Endodermal cell (in vitro differentiated cells): ENCODE data around the gene HSD17B3. TPM values are rescaled to one million over a fixed set of nuclear protein-coding genes. Genes with fewer than 3 reads are reported as not detected.

Experiments used
- DNase-seq: peaks from one replicate; pipeline ENCODE4 v3.0.0-alpha.2; 2017
- H3K27ac ChIP-seq: 2 replicates; pipeline ENCODE4 v1.5.1; 2013; ENCODE audit warnings: mild to moderate bottlenecking, low read depth, low read length, moderate library complexity
- H3K27me3 ChIP-seq: 2 replicates; pipeline ENCODE4 v1.6.1; 2013; ENCODE audit warnings: mild to moderate bottlenecking, low read length, moderate library complexity; ENCODE audit not compliant: insufficient read depth, control insufficient read depth, poor library complexity, severe bottlenecking
- H3K36me3 ChIP-seq: 2 replicates; pipeline ENCODE4 v1.7.0; 2013; ENCODE audit warnings: mild to moderate bottlenecking, low read length, moderate library complexity; ENCODE audit not compliant: control insufficient read depth, insufficient read depth
- H3K4me1 ChIP-seq: one replicate; pipeline ENCODE4 v1.7.0; 2013; ENCODE audit warnings: low read length; ENCODE audit not compliant: control insufficient read depth, insufficient read depth
- H3K4me3 ChIP-seq: 2 replicates; pipeline ENCODE4 v1.5.1; 2013; ENCODE audit warnings: mild to moderate bottlenecking, low read length, moderate library complexity
- H3K9ac ChIP-seq: 2 replicates; pipeline ENCODE4 v1.6.1; 2013; ENCODE audit warnings: mild to moderate bottlenecking, low read length, moderate library complexity; ENCODE audit not compliant: poor library complexity, severe bottlenecking; ENCODE audit errors: extremely low read depth
- H3K9me3 ChIP-seq: 2 replicates; pipeline ENCODE4 v1.6.1; 2013; ENCODE audit warnings: mild to moderate bottlenecking, low read length, moderate library complexity; ENCODE audit not compliant: control insufficient read depth
- H3K27ac Mint-ChIP-seq: 2 replicates; pipeline ENCODE4 v1.8.0; 2020; ENCODE audit warnings: mixed read lengths
- H3K27me3 Mint-ChIP-seq: 2 replicates; pipeline ENCODE4 v1.8.0; 2021; ENCODE audit warnings: mild to moderate bottlenecking, mixed read lengths; ENCODE audit not compliant: insufficient read depth
- H3K36me3 Mint-ChIP-seq: 2 replicates; pipeline ENCODE4 v1.8.0; 2020; ENCODE audit warnings: low read depth, mixed read lengths
- H3K4me1 Mint-ChIP-seq: 2 replicates; pipeline ENCODE4 v1.8.0; 2020; ENCODE audit warnings: mixed read lengths
- H3K4me3 Mint-ChIP-seq: 2 replicates; pipeline ENCODE4 v1.8.0; 2020; ENCODE audit warnings: mild to moderate bottlenecking, moderate library complexity, mixed read lengths
- H3K9me3 Mint-ChIP-seq: 2 replicates; pipeline ENCODE4 v1.8.0; 2020; ENCODE audit warnings: mild to moderate bottlenecking, mixed read lengths
- WGBS, 2 experiments: methylation state at CpG; one replicate each; pipeline versions ENCODE4 v1.1.5 to v1.1.7; 2013; ENCODE audit warnings: missing lambda C conversion rate in 2 of 2, mixed read lengths in 1 of 2; ENCODE audit not compliant: insufficient coverage in 1 of 2, insufficient read length in 1 of 2; 5-methylcytosine and 5-hydroxymethylcytosine counted together
- total RNA-seq, 2 donors: library from RNA; stranded (reverse); fragmentation: NEBNext Ultra II Directional in 1 of 2; extraction: Animal tissue kit (Norgen Biotek cat#: 25700) in 1 of 2; gene quantifications; 2 replicates in 1 of 2; 3 replicates in 1 of 2; pipeline ENCODE4 v1.2.1, GENCODE V29; 2021
- TF ChIP-seq, protein P1 (sequence below): fragments of 200-600 bp; sonication (generic); conservative IDR thresholded peaks from 2 replicates; pipeline ENCODE4 v1.5.0; 2021; ENCODE audit warnings: antibody characterized with exemption, mild to moderate bottlenecking

The HSD17B3 gene
- total RNA-seq, 2 donors from 2014 or later = 0.40 TPM; not detected in 1

DNA sequence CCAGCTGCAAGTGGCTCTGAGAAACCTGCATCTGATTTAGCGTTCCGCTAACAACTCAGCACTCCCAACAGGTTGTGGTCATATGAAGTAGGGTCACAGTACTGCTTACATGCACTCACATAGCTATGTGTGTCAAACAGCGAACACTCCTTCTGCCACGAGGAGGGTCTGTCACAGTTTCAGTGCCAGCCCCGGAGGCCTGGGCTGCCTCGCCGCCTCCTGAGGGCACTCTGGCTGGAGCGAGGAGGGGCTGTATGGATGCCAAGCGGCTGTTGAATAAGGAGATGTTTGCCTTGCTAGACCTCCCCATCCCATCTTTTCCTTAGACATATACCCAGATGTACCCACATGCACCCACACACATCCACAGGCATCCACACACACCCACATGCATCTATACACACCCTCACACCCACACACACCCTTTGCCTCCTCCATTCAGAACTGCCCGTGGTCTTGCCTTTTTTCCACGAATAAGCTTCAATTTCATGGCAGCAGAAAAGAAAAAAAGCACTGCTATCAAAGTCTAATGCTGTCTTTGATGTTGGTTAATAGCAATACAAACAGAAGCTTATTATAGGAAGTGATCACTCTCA, 95.7 kb downstream of the HSD17B3 start:
- DNase-seq = no peak
- no peak overlapping the region for H3K9ac ChIP-seq
- 90 to 94% methylated on average over 2 to 11 of the region's 11 CpGs for WGBS, 2 experiments
- H3K36me3 Mint-ChIP-seq = no peaks in the 10 kb centered on the region
- H3K27me3 Mint-ChIP-seq = peaks cover 46% of the 10 kb centered on the region
- no peaks in the 10 kb centered on the region for H3K36me3 ChIP-seq
- no peak overlapping the region for H3K27ac ChIP-seq
- H3K4me1 Mint-ChIP-seq = peaks cover 2% of the 10 kb centered on the region
- peaks cover 8% of the 10 kb centered on the region for H3K27me3 ChIP-seq
- H3K9me3 ChIP-seq = peaks cover 11% of the 10 kb centered on the region
- no peak overlapping the region for H3K4me3 Mint-ChIP-seq
- TF ChIP-seq, protein P1, sequence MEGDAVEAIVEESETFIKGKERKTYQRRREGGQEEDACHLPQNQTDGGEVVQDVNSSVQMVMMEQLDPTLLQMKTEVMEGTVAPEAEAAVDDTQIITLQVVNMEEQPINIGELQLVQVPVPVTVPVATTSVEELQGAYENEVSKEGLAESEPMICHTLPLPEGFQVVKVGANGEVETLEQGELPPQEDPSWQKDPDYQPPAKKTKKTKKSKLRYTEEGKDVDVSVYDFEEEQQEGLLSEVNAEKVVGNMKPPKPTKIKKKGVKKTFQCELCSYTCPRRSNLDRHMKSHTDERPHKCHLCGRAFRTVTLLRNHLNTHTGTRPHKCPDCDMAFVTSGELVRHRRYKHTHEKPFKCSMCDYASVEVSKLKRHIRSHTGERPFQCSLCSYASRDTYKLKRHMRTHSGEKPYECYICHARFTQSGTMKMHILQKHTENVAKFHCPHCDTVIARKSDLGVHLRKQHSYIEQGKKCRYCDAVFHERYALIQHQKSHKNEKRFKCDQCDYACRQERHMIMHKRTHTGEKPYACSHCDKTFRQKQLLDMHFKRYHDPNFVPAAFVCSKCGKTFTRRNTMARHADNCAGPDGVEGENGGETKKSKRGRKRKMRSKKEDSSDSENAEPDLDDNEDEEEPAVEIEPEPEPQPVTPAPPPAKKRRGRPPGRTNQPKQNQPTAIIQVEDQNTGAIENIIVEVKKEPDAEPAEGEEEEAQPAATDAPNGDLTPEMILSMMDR = no peak
- no peaks in the 10 kb centered on the region for H3K4me1 ChIP-seq
- H3K27ac Mint-ChIP-seq = no peak overlapping the region
- no peak overlapping the region for H3K4me3 ChIP-seq
- H3K9me3 Mint-ChIP-seq = peaks cover 10% of the 10 kb centered on the region

DNA sequence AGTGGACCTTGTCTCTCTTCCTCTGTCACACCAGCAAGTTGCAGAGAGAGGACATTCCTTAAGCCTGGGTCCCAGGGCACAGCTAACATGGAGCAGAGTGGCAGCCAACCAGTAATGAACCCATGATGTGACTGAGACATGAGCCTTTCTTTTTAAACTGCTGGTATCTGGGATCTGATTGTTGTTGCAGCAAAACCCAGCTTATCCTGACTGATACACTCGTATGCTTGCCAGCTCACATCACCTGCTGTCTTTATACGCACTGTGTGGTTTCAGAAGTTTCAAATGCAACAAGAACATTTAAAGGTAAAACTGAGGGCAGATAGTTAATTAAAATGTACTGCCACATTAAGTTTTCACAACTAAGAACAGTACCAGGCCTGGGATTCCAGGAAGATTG, 97.1 kb downstream of the HSD17B3 start:
- H3K4me3 Mint-ChIP-seq = no peak overlapping the region
- 80 to 93% methylated on average over 1 to 2 of the region's 2 CpGs for WGBS, 2 experiments

DNA sequence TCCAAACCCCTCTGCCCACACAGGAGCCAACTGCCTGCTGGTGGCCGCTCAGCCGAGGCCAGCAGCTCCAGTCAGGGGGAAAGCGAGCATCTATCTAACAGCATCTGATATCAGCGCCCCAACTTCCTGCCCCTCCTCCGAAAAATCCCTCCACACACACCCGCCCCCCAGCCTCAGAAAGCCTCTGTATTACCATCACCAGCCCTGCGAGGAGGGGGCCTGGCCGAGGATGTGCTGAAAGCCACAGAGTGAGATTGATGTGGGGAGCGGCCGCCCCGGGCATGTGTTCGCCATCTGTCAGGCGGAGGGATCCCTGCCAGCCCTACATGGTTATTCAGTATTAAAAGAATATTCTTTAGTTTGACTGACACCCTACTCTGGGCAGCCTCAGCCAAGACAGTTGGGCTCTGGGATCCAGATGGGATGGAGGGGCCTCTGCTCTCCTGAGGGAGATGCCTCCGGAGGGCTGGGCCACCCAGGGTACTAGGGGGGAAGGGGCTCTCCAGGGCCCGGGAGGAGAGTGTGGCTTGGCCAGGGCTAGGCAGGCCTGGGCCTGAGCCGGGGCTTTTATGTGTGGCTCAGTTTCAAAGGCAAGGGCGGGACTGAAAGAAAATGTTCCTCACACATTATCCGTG, 98.0 kb downstream of the HSD17B3 start:
- Histone ChIP-seq H3K27ac (no peak overlapping the region), H3K4me3 (no peak overlapping the region), H3K4me1 (no peaks in the 10 kb centered on the region), H3K36me3 (no peaks in the 10 kb centered on the region), H3K27me3 (peaks cover 6% of the 10 kb centered on the region), H3K9ac (no peak overlapping the region), H3K9me3 (peaks cover 11% of the 10 kb centered on the region)
- peaks cover 8% of the 10 kb centered on the region for H3K4me1 Mint-ChIP-seq
- 92 to 93% methylated on average over 7 to 18 of the region's 18 CpGs for WGBS, 2 experiments
- TF ChIP-seq, protein P1 = no peak
- no peaks in the 10 kb centered on the region for H3K36me3 Mint-ChIP-seq
- no peak for DNase-seq
- H3K27ac Mint-ChIP-seq = no peak overlapping the region
- H3K4me3 Mint-ChIP-seq = no peak overlapping the region
- peaks cover 10% of the 10 kb centered on the region for H3K9me3 Mint-ChIP-seq
- H3K27me3 Mint-ChIP-seq = peaks cover 32% of the 10 kb centered on the region

More for the DNA sequence above, 97.1 kb downstream of the HSD17B3 start:
- Histone ChIP-seq H3K27me3 (peaks cover 8% of the 10 kb centered on the region), H3K36me3 (no peaks in the 10 kb centered on the region), H3K4me3 (no peak overlapping the region), H3K9ac (no peak overlapping the region), H3K4me1 (no peaks in the 10 kb centered on the region), H3K27ac (no peak overlapping the region), H3K9me3 (peaks cover 11% of the 10 kb centered on the region)
- no peak for DNase-seq
- peaks cover 10% of the 10 kb centered on the region for H3K9me3 Mint-ChIP-seq
- no peaks in the 10 kb centered on the region for H3K36me3 Mint-ChIP-seq
- H3K27me3 Mint-ChIP-seq = peaks cover 37% of the 10 kb centered on the region
- peaks cover 8% of the 10 kb centered on the region for H3K4me1 Mint-ChIP-seq
- TF ChIP-seq, protein P1 = no peak
- no peak overlapping the region for H3K27ac Mint-ChIP-seq
